ENCODE measurements around the gene CEP68. TPM values are rescaled to one million over a fixed set of nuclear protein-coding genes. Genes with fewer than 3 reads are reported as not detected.

CEP68 gene
- total RNA-seq, 1 donor from 2014 or later = 23.0 TPM

DNA sequence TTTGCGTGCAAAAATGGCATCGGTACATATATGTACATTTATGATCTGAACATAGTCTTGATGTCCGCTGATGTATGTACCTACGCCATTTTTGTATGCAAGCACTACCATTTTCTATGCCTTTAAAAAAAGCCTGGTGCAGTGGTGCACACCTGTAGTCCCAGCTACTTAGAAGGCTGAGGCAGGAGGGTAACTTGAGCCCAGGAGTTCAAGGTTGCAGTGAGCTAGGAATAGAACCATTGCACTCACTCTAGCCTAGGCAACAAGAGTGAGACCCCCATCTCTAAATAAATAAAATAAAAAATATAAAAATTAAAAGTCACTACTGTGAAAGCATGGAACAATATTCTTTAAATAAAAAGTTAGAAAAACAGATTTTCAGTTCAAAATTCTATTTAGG, 57.0 kb downstream of the CEP68 start:
- Mint-ChIP-seq H3K9me3 (peaks cover 3% of the 10 kb centered on the region), H3K4me3 (no peak overlapping the region), H3K27ac (no peak overlapping the region), H3K27me3 (ENCODE audit: low read depth) (no peaks in the 10 kb centered on the region), H3K4me1 (peaks cover 1% of the 10 kb centered on the region), H3K36me3 (peaks cover 7% of the 10 kb centered on the region)
- TF ChIP-seq, protein P1, sequence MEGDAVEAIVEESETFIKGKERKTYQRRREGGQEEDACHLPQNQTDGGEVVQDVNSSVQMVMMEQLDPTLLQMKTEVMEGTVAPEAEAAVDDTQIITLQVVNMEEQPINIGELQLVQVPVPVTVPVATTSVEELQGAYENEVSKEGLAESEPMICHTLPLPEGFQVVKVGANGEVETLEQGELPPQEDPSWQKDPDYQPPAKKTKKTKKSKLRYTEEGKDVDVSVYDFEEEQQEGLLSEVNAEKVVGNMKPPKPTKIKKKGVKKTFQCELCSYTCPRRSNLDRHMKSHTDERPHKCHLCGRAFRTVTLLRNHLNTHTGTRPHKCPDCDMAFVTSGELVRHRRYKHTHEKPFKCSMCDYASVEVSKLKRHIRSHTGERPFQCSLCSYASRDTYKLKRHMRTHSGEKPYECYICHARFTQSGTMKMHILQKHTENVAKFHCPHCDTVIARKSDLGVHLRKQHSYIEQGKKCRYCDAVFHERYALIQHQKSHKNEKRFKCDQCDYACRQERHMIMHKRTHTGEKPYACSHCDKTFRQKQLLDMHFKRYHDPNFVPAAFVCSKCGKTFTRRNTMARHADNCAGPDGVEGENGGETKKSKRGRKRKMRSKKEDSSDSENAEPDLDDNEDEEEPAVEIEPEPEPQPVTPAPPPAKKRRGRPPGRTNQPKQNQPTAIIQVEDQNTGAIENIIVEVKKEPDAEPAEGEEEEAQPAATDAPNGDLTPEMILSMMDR (IDR thresholded peaks at IDR 0.05; ENCODE audit: unreplicated experiment) = no peak
- DNase-seq (ENCODE audit: low spot score in 2 of 2, unreplicated experiment in 2 of 2) = no peak

DNA sequence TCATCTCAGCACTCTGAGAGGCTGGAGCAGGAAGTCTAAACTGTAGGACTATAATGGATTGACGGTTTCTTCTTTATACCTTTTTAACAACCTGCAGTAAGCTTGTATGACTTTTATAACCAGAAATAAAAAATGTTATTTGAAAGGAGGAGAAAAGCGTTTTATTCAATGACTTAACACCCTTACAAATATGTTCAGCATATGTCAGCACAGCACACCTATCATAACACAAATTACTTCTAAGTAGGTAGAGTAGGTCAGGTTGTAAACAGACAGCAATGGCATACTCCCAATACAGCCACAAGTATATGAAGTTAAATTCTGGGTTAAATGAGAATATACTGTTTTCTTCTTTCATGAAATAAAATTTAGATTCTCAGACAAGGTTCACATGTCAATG, 57.6 kb downstream of the CEP68 start:
- H3K4me3 Mint-ChIP-seq = no peak overlapping the region
- H3K4me1 Mint-ChIP-seq = peaks cover 1% of the 10 kb centered on the region
- no peak for DNase-seq (ENCODE audit: low spot score in 2 of 2, unreplicated experiment in 2 of 2)
- H3K27ac Mint-ChIP-seq = no peak overlapping the region
- no peaks in the 10 kb centered on the region for H3K27me3 Mint-ChIP-seq (ENCODE audit: low read depth)
- peaks cover 7% of the 10 kb centered on the region for H3K36me3 Mint-ChIP-seq
- H3K9me3 Mint-ChIP-seq = peaks cover 3% of the 10 kb centered on the region
- TF ChIP-seq, protein P1 (IDR thresholded peaks at IDR 0.05; ENCODE audit: unreplicated experiment) = no peak

DNA sequence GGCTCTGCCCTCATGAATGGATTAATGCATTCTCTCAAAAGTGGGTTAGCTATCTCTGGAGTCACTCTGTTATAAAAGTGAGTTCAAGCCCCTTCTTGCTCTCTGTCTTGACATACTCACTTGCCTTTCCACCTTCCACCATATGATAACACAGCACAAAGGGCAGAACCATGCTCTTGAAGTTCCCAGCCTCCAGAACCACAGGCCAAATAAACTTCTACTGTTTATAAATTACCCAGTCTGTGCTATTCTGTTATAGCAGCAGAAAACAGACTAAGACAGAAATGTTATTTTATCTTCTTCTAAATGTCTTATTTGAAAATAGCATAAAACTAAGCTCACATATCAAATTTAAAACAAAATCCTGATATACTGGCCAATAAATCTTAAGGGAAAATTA, 58.7 kb downstream of the CEP68 start:
- H3K27ac Mint-ChIP-seq = no peak overlapping the region
- no peaks in the 10 kb centered on the region for H3K27me3 Mint-ChIP-seq (ENCODE audit: low read depth)
- H3K9me3 Mint-ChIP-seq = peaks cover 3% of the 10 kb centered on the region
- TF ChIP-seq, protein P1 (IDR thresholded peaks at IDR 0.05; ENCODE audit: unreplicated experiment) = no peak
- no peak overlapping the region for H3K4me3 Mint-ChIP-seq
- H3K36me3 Mint-ChIP-seq = peaks cover 7% of the 10 kb centered on the region
- H3K4me1 Mint-ChIP-seq = peaks cover 1% of the 10 kb centered on the region
- DNase-seq (ENCODE audit: low spot score in 2 of 2, unreplicated experiment in 2 of 2) = no peak

DNA sequence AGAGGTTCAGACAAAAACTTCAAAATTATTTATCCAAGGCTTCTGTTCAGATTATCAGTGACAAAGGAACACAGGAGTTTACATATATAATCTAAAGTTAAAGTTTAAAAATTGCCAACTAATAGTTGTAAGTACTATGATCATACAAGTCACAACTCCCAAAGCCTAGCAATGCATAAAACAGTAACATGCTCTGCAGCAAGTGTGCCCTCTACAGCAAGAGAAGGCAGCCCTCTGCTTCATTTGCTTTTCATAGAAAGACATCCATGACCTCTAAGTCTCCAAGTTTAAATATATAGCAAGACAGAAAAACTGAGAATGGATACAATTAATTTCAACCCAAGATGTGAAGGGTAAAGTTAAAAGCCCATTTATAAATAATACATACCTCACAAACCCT, 60.4 kb downstream of the CEP68 start:
- TF ChIP-seq, protein P1 (IDR thresholded peaks at IDR 0.05; ENCODE audit: unreplicated experiment) = no peak
- Mint-ChIP-seq H3K27ac (no peak overlapping the region), H3K27me3 (ENCODE audit: low read depth) (no peaks in the 10 kb centered on the region), H3K36me3 (peaks cover 5% of the 10 kb centered on the region), H3K4me3 (no peak overlapping the region), H3K9me3 (peaks cover 3% of the 10 kb centered on the region), H3K4me1 (peaks cover 4% of the 10 kb centered on the region)
- no peak for DNase-seq (ENCODE audit: low spot score in 2 of 2, unreplicated experiment in 2 of 2)

DNA sequence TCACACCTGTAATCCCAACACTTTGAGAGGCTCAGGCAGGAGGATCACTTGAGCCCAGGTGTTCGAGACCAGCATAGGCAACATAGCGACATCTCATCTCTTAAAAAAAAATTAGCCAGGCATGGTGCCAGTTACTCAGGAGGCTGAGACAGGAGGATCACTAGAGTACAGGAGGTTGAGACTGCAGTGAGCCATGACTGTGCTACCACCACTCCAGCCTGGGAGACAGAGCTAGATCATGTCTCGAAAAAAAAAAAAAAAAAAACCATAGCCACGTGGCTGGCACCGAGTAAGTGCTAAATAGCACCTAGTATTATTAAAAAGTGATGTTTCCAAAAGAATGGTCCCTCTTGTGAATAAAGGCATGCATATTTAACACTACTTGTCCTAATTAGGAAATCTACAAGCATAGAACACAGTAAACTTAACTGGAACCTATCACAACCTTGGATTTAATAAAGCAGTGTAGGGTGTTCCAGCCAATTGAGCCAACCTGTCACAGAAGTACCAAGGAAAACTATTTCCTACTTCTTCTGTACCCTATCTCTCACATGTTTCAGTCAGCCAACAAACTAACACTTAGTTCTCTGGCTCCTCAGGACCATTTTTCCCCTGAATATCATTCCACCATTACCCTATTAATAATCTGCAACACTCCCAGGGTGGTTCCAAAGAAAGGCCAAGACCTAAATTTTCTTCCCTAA, 64.9 kb downstream of the CEP68 start:
- Mint-ChIP-seq H3K27me3 (ENCODE audit: low read depth) (no peaks in the 10 kb centered on the region), H3K4me1 (peaks cover 10% of the 10 kb centered on the region), H3K9me3 (no peaks in the 10 kb centered on the region), H3K4me3 (no peak overlapping the region), H3K27ac (peak overlapping the region; percentile 64), H3K36me3 (peaks cover 1% of the 10 kb centered on the region)
- DNase-seq (ENCODE audit: low spot score in 2 of 2, unreplicated experiment in 2 of 2) = no peak
- TF ChIP-seq, protein P1 (IDR thresholded peaks at IDR 0.05; ENCODE audit: unreplicated experiment) = no peak

Data from mesothelial cell of epicardium (in vitro differentiated cells).